Loucy (cell line): ENCODE results near the gene APOL4.
"Not testable (repeated sequence)": the region's sequence is repeated elsewhere in the genome, so short reads cannot be mapped to it uniquely, and the experiment has no call there.

Source experiments
- H2AFZ ChIP-seq: fragments of 200-600 bp; sonication (generic); 2 replicates; pipeline ENCODE4 v1.6.0; 2016; ENCODE audit warnings: antibody characterized with exemption, mild to moderate bottlenecking, low read length, moderate library complexity
- H3F3A ChIP-seq: fragments of 200-600 bp; 2 replicates; pipeline ENCODE4 v1.6.0; 2016; ENCODE audit warnings: antibody characterized with exemption, low read depth, mild to moderate bottlenecking
- H3K27me3 ChIP-seq: fragments of 200-600 bp; sonication (generic); 2 replicates; pipeline ENCODE4 v1.6.1; 2014; ENCODE audit warnings: low read length, mild to moderate bottlenecking; ENCODE audit not compliant: insufficient read depth, poor library complexity, severe bottlenecking
- H3K36me3 ChIP-seq: fragments of 200-600 bp; sonication (generic); 2 replicates; pipeline ENCODE4 v1.6.1; 2016; ENCODE audit warnings: low read length; ENCODE audit not compliant: insufficient read depth
- H3K4me1 ChIP-seq: fragments of 200-600 bp; sonication (generic); 2 replicates; pipeline ENCODE4 v1.5.1; 2014; ENCODE audit warnings: low read length, mild to moderate bottlenecking; ENCODE audit not compliant: insufficient read depth, poor library complexity, severe bottlenecking
- H3K4me2 ChIP-seq: fragments of 200-600 bp; sonication (generic); 2 replicates; pipeline ENCODE4 v1.6.0; 2014; ENCODE audit warnings: antibody characterized with exemption, low read length, low read depth, mild to moderate bottlenecking; ENCODE audit not compliant: poor library complexity, severe bottlenecking
- H3K4me3 ChIP-seq: fragments of 200-600 bp; sonication (generic); 2 replicates; pipeline ENCODE4 v1.5.1; 2014; ENCODE audit warnings: low read length, mild to moderate bottlenecking, mixed read lengths; ENCODE audit not compliant: poor library complexity, severe bottlenecking
- H3K79me2 ChIP-seq: fragments of 200-600 bp; sonication (generic); 2 replicates; pipeline ENCODE4 v1.6.1; 2014; ENCODE audit warnings: low read length; ENCODE audit not compliant: insufficient read depth
- H3K9ac ChIP-seq: fragments of 200-600 bp; sonication (generic); 2 replicates; pipeline ENCODE4 v1.6.0; 2014; ENCODE audit warnings: mild to moderate bottlenecking, low read depth, low read length, moderate library complexity; ENCODE audit not compliant: poor library complexity, severe bottlenecking
- H3K9me2 ChIP-seq: fragments of 200-600 bp; sonication (generic); replicated peaks from 2 replicates; pipeline ENCODE4 v1.6.1; 2016; ENCODE audit warnings: low read depth, low read length, mixed read lengths
- H3K9me3 ChIP-seq: fragments of 200-600 bp; sonication (generic); 2 replicates; pipeline ENCODE4 v1.6.1; 2014; ENCODE audit warnings: mild to moderate bottlenecking, antibody characterized with exemption, low read length, low read depth; ENCODE audit not compliant: insufficient read depth
- H4K20me1 ChIP-seq: fragments of 200-600 bp; sonication (generic); 2 replicates; pipeline ENCODE4 v1.6.0; 2014; ENCODE audit warnings: antibody characterized with exemption, low read length, mild to moderate bottlenecking; ENCODE audit not compliant: insufficient read depth, poor library complexity, severe bottlenecking
- EZH2phosphoT487 ChIP-seq: fragments of 200-600 bp; IDR thresholded peaks from 2 replicates; pipeline ENCODE4 v1.6.1; 2018; ENCODE audit warnings: antibody characterized with exemption, mild to moderate bottlenecking, moderate library complexity, borderline replicate concordance
- TF ChIP-seq, protein P1 (sequence below): fragments of 200-600 bp; sonication (generic); conservative IDR thresholded peaks from 2 replicates; pipeline ENCODE4 v1.5.1; 2014; ENCODE audit warnings: mild to moderate bottlenecking, antibody characterized with exemption, low read length

The APOL4 gene

DNA sequence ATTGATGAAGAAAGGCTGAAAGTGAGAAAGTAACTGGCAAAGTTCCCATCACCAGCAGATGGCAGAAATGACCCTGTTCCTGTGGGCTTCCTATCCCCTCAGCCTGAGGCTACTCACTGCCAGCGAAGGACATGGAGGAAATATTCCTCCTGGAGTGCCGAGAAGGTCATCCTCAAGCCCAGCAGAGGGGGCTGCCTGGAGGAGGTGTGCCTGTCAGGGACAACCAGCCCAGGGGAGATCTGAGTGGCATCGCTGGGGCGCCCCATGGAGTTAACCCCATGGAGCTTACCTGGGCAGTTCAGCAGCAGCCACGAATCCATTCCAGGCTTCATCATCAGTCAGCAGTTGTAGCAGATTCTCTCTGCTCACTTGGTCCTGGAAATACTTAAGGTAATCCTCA, 29.4 kb upstream of the APOL4 start:
- TF ChIP-seq, protein P1, sequence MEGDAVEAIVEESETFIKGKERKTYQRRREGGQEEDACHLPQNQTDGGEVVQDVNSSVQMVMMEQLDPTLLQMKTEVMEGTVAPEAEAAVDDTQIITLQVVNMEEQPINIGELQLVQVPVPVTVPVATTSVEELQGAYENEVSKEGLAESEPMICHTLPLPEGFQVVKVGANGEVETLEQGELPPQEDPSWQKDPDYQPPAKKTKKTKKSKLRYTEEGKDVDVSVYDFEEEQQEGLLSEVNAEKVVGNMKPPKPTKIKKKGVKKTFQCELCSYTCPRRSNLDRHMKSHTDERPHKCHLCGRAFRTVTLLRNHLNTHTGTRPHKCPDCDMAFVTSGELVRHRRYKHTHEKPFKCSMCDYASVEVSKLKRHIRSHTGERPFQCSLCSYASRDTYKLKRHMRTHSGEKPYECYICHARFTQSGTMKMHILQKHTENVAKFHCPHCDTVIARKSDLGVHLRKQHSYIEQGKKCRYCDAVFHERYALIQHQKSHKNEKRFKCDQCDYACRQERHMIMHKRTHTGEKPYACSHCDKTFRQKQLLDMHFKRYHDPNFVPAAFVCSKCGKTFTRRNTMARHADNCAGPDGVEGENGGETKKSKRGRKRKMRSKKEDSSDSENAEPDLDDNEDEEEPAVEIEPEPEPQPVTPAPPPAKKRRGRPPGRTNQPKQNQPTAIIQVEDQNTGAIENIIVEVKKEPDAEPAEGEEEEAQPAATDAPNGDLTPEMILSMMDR, result 0 out of 2 replicates have a peak, but pooled peaks have one; percentile 18
- not testable (repeated sequence) for H3K9me2 ChIP-seq, H3K27me3 ChIP-seq, H3K9ac ChIP-seq, H3K36me3 ChIP-seq, H2AFZ ChIP-seq, H3K4me2 ChIP-seq, H3K9me3 ChIP-seq, H3K79me2 ChIP-seq, H4K20me1 ChIP-seq, H3F3A ChIP-seq, H3K4me3 ChIP-seq
- peaks cover 15% of the 10 kb centered on the region for H3K4me1 ChIP-seq

DNA sequence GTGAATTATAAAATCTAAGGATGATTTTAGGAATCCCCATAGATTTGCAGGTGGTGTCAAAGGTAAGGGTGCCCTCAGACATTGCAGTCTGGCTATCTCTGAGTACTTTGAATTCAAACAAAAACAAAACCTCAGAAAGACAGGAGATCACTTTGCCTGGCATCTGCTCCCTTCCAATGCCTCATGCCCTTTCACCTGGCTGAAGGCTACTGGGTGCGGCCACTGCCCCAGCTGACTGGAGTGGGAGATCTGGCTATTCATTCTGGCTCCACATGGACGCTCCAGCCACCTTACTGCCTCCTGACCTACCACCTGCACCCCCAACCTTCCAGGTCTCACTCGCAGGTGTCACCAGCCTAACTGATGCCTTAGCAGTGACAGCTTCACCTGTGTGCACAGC, 28.0 kb upstream of the APOL4 start:
- H4K20me1 ChIP-seq, H3F3A ChIP-seq, H3K27me3 ChIP-seq, H3K9me2 ChIP-seq, H2AFZ ChIP-seq, H3K4me1 ChIP-seq, H3K9me3 ChIP-seq, H3K4me2 ChIP-seq, H3K4me3 ChIP-seq, H3K9ac ChIP-seq, H3K36me3 ChIP-seq, H3K79me2 ChIP-seq: not testable (repeated sequence)

DNA sequence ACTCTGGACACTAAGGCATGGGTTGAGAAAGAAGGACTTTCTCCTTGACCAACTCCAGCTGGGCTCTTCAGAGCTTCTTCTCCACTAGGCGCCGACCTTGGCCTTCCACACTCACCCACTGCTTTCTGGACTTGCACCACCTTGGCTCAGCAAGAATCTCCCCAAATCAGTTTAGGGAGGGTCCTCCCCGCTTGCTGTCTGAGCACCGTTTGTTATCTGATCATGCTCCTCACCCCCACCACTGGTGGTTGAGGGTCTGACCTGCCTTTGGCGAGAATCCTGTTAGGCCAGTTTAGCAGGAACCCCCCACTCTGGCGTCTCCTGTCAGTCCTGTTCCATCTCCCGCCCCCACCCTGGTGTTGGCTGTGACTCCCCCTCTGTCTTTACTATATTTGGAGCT, 27.3 kb upstream of the APOL4 start:
- H3K4me3 ChIP-seq, result no peak overlapping the region
- H3K9me2 ChIP-seq, result no peaks in the 10 kb centered on the region
- no peaks in the 10 kb centered on the region for H4K20me1 ChIP-seq

DNA sequence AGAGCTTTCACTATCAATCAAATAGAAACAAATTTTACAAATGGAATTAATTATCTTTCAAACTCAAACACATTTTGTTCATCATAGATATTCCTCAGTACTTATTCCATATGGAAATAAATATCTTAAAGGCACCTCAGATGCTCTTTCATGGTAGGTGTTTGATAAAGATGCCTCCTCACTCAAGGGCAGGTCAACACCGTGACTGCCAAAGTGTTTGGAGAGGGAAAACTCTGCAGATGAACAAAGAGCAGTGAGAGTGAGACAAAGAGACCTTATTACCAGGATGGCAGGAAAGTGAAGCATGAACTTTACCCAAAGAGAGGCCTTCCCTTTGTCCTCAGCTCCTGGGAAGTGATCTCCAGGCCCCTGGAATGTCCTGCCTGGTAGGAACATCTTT, 26.8 kb upstream of the APOL4 start:
- not testable (repeated sequence) for H4K20me1 ChIP-seq, H3K4me2 ChIP-seq, H3K79me2 ChIP-seq, H3K9me2 ChIP-seq, H3K4me3 ChIP-seq, H3K27me3 ChIP-seq, H3K9ac ChIP-seq, H2AFZ ChIP-seq, H3K36me3 ChIP-seq, H3K4me1 ChIP-seq, H3F3A ChIP-seq, H3K9me3 ChIP-seq

More for the DNA sequence above, 27.3 kb upstream of the APOL4 start:
- Histone ChIP-seq H2AFZ (no peak overlapping the region), H3K79me2 (no peaks in the 10 kb centered on the region), H3K4me2 (no peak overlapping the region), H3K4me1 (no peaks in the 10 kb centered on the region), H3K27me3 (no peaks in the 10 kb centered on the region), H3K36me3 (no peaks in the 10 kb centered on the region), H3K9me3 (no peaks in the 10 kb centered on the region), H3K9ac (no peak overlapping the region), H3F3A (no peaks in the 10 kb centered on the region)
- TF ChIP-seq, protein P1, result no peak
- TF ChIP-seq EZH2phosphoT487, result no peak
